K562 (cell line): ENCODE data around the gene BLOC1S2. TPM values are rescaled to one million over a fixed set of nuclear protein-coding genes. Genes with fewer than 3 reads are reported as not detected.

ENCODE experiments used
- AFF1 ChIP-seq, 2 experiments: fragments of 450-650 bp; IDR thresholded peaks; 2 replicates each; pipeline ENCODE4 v1.6.1; 2018; ENCODE audit warnings: mild to moderate bottlenecking in 2 of 2, low read depth in 1 of 2; ENCODE audit not compliant: partially characterized antibody in 2 of 2
- C11orf30 ChIP-seq: fragments of 450-650 bp; IDR thresholded peaks from 2 replicates; pipeline ENCODE4 v1.6.1; 2016; ENCODE audit warnings: low read depth, mild to moderate bottlenecking
- ELF2 ChIP-seq: fragments of 250-450 bp; sonication (Bioruptor Pico); IDR thresholded peaks from 2 replicates; pipeline ENCODE4 v1.5.0; 2021; ENCODE audit warnings: mild to moderate bottlenecking
- FOSL1 ChIP-seq: fragments of 200-800 bp; sonication (Bioruptor generic); conservative IDR thresholded peaks from 2 replicates; pipeline ENCODE4 v1.6.1; 2016; ENCODE audit warnings: missing genetic modification characterization, missing compliant biosample characterization
- MEF2D ChIP-seq: conservative IDR thresholded peaks from 2 replicates; pipeline ENCODE4 v1.6.1; 2016; ENCODE audit warnings: low read depth, missing genetic modification characterization, missing compliant biosample characterization
- MTA1 ChIP-seq: fragments of 450-650 bp; IDR thresholded peaks from 2 replicates; pipeline ENCODE4 v1.6.1; 2017; ENCODE audit warnings: borderline replicate concordance
- PKNOX1 ChIP-seq: fragments of 450-650 bp; IDR thresholded peaks from 2 replicates; pipeline ENCODE4 v1.6.1; 2016
- TAF9B ChIP-seq: fragments of 450-650 bp; IDR thresholded peaks from 2 replicates; pipeline ENCODE4 v1.6.1; 2018; ENCODE audit warnings: mild to moderate bottlenecking; ENCODE audit not compliant: partially characterized antibody
- TFAP4 ChIP-seq: sonication (generic); formaldehyde crosslinking; IDR thresholded peaks from 2 replicates; pipeline ENCODE4 v1.8.0; 2022; ENCODE audit warnings: missing genetic modification reagents, mild to moderate bottlenecking, moderate library complexity, borderline replicate concordance
- USF1 ChIP-seq: sonication (generic); formaldehyde crosslinking; IDR thresholded peaks from 2 replicates; pipeline ENCODE4 v1.9.0; 2022; ENCODE audit warnings: mild to moderate bottlenecking, missing genetic modification reagents
- polyA plus RNA-seq, 8 experiments: library from polyadenylated mRNA; depleted of rRNA in 4 of 8; stranded (reverse) in 5 of 8; unstranded in 3 of 8; fragments of >200 nt; fragmentation: Nextera tagmentation in 2 of 8; fragmentation: Illumina TruSeq in 1 of 8; extraction: Ambion mirVana in 2 of 8; extraction: Trizol in 1 of 8; gene quantifications; 2 replicates each; pipeline versions ENCODE4 v1.2.1 to v1.2.3, GENCODE V29; 2011 to 2014; ENCODE audit warnings: inconsistent platforms in 1 of 8, missing spikeins in 1 of 8
- total RNA-seq, 7 experiments: library from RNA; depleted of rRNA in 6 of 7; stranded (reverse); fragments of >200 nt in 6 of 7; fragmentation: Illumina TruSeq in 2 of 7; extraction: Trizol in 2 of 7; gene quantifications; 2 replicates each; pipeline versions ENCODE4 v1.2.1 to v1.2.3, GENCODE V29; 2011 to 2021; ENCODE audit warnings: low replicate concordance in 1 of 7
- TF ChIP-seq, protein P1 (sequence below): fragments of 250-450 bp; sonication (Bioruptor Pico); IDR thresholded peaks from 2 replicates; pipeline ENCODE4 v1.4.0; 2020; ENCODE audit warnings: borderline replicate concordance
- TF ChIP-seq, protein P2 (sequence below): fragments of 200-800 bp; sonication (Bioruptor generic); IDR thresholded peaks from 2 replicates; pipeline ENCODE4 v1.6.1; 2017; ENCODE audit warnings: missing genetic modification characterization, missing compliant biosample characterization

BLOC1S2 gene
- total and polyA plus RNA-seq, 9 of the 15 experiments (the other 6 are each of a cell fraction or from before 2014, with no cell fraction given): 29.5 to 45.8 (median 34.9) TPM

GRCh38 chr10:100286051-100287033, at the start of gene BLOC1S2 (continued):
- TF ChIP-seq MTA1 (peak; percentile 16; the same call in 1 of the 2 replicates), FOSL1 (tag) (peak; percentile 59), MEF2D (tag) (no peak), ELF2 (CRISPR knock-in tag) (peak; percentile 82), AFF1 (IDR thresholded peaks at IDR 0.05; ENCODE audit: low read depth in 1 of 2, partially characterized antibody in 2 of 2) (peak in 1 of 2 experiments; percentile 30), USF1 (0 out of 2 replicates have a peak, but pooled peaks have one; percentile 25), PKNOX1 (0 out of 2 replicates have a peak, but pooled peaks have one; percentile 8), TFAP4 (CRISPR knock-in tag) (peak; percentile 86), C11orf30 (peak; percentile 72; the same call in 1 of the 2 replicates), TAF9B (no peak)
- TF ChIP-seq, protein P1, sequence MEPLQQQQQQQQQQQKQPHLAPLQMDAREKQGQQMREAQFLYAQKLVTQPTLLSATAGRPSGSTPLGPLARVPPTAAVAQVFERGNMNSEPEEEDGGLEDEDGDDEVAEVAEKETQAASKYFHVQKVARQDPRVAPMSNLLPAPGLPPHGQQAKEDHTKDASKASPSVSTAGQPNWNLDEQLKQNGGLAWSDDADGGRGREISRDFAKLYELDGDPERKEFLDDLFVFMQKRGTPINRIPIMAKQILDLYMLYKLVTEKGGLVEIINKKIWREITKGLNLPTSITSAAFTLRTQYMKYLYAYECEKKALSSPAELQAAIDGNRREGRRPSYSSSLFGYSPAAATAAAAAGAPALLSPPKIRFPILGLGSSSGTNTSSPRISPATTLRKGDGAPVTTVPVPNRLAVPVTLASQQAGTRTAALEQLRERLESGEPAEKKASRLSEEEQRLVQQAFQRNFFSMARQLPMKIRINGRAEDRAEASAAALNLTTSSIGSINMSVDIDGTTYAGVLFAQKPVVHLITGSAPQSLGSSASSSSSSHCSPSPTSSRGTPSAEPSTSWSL (CRISPR knock-in tag): no peak
- TF ChIP-seq, protein P2, sequence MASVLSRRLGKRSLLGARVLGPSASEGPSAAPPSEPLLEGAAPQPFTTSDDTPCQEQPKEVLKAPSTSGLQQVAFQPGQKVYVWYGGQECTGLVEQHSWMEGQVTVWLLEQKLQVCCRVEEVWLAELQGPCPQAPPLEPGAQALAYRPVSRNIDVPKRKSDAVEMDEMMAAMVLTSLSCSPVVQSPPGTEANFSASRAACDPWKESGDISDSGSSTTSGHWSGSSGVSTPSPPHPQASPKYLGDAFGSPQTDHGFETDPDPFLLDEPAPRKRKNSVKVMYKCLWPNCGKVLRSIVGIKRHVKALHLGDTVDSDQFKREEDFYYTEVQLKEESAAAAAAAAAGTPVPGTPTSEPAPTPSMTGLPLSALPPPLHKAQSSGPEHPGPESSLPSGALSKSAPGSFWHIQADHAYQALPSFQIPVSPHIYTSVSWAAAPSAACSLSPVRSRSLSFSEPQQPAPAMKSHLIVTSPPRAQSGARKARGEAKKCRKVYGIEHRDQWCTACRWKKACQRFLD (CRISPR knock-in tag): peak; percentile 75; the same call in 1 of the 2 replicates
